SH-SY5Y (cell line): ENCODE results near the gene XCR1.

ENCODE experiments used
- GATA2 ChIP-seq: IDR thresholded peaks from 2 replicates; pipeline ENCODE4 v1.6.1; 2011; ENCODE audit warnings: mild to moderate bottlenecking, low read depth, low read length
- GATA3 ChIP-seq: IDR thresholded peaks from 2 replicates; pipeline ENCODE4 v1.6.1; 2011; ENCODE audit warnings: low read depth, mild to moderate bottlenecking, low read length, moderate library complexity

DNA sequence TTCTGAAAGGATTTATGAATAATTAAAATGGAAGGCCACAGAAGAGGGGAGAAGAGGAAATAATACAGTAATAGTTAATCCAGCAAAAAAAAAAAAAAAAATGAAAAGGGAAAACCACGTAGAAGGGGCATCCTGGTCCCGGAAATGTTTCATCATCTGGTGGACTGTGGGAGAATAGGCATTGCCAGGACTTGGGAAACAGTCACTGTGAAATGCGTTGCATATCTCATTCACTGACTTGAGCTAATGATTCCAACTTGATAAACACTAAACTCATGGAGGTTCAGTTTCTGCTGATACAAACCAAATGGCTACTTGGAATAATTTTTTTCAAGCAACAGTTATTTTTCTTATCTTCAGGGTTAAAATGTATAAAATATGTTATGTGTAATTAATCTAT is 3.2 kb downstream of the XCR1 start:
- no peak for TF ChIP-seq GATA2
- no peak for TF ChIP-seq GATA3
